ENCODE measurements around the gene HOXA4.

The HOXA4 gene

DNA sequence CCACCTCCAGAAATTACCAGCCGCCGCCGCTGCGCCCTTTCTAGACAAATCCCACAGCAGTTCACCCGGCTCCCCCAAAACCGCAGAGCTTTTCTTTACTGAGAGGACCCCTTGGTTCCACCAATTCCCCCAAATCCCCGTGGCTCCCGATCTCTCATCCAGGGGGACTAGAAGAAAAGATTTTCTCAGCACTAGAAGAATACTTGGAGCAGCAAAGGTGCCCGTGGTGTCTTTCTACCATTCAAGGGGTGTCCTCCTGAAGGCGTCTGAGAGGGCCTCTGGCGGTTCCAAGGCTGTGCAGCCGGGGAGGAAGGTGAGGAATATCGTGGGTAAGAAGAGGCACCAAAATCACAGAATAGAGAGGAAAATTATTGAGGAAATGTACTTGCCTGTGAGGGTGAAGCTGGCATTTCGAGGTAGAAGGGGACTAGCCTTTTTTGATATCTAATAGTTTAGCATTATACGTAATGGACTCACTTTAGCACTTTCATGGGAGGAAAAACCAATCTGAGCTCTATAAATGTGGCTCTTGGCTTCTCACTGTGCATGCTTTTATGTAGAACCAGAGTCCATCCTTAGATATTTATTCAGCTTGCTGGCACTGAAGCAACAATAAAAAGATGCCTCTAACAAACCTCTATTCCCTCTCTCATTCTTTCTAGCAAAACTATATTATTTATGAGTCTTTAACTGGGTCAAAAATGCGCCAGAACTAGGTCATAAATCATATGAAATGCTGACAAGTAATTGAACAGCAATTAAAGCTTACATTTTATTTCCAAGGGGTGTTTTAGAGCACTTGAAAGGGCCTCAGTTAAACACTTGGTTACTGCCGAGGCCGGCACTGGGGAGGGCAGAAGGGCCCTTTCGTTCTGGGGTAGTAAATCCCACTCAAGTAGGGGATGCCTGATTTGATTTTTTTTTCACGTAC is 14.3 kb downstream of the HOXA4 start:
- no peaks in the 10 kb centered on the region for H3K79me2 ChIP-seq (ENCODE audit: control insufficient read depth, low read length)
- no peaks in the 10 kb centered on the region for H4K20me1 ChIP-seq (ENCODE audit: control insufficient read depth, insufficient read depth, low read depth, low read length)
- no peak overlapping the region for H3K4me3 ChIP-seq (ENCODE audit: low read length)
- no peaks in the 10 kb centered on the region for H3F3A ChIP-seq (ENCODE audit: control insufficient read depth, insufficient read depth)
- TF ChIP-seq CTCF (IDR thresholded peaks at IDR 0.05; ENCODE audit: low read depth, low read length, poor library complexity, severe bottlenecking): no peak
- no peak for TF ChIP-seq EZH2phosphoT487 (IDR thresholded peaks at IDR 0.05; ENCODE audit: borderline replicate concordance, low read length)
- H3K27me3 ChIP-seq (ENCODE audit: control insufficient read depth, low read length): no peaks in the 10 kb centered on the region
- H3K4me2 ChIP-seq (ENCODE audit: low read length): no peak overlapping the region
- H3K9me2 ChIP-seq (replicated peaks; ENCODE audit: control insufficient read depth, low read length): no peaks in the 10 kb centered on the region
- no peak overlapping the region for H3K27ac ChIP-seq (ENCODE audit: low read depth, low read length)
- no peaks in the 10 kb centered on the region for H3K36me3 ChIP-seq (ENCODE audit: control insufficient read depth, low read length)
- no peaks in the 10 kb centered on the region for H3K9me3 ChIP-seq (ENCODE audit: control insufficient read depth, insufficient read depth, low read length)
- no peaks in the 10 kb centered on the region for H3K4me1 ChIP-seq (ENCODE audit: control insufficient read depth, low read length)

- Histone ChIP-seq H3K9me3 (ENCODE audit: control insufficient read depth, insufficient read depth, low read length) (no peaks in the 10 kb centered on the region), H3K9me2 (replicated peaks; ENCODE audit: control insufficient read depth, low read length) (no peaks in the 10 kb centered on the region), H4K20me1 (ENCODE audit: control insufficient read depth, insufficient read depth, low read depth, low read length) (no peaks in the 10 kb centered on the region), H3K27me3 (ENCODE audit: control insufficient read depth, low read length) (no peaks in the 10 kb centered on the region), H3K27ac (ENCODE audit: low read depth, low read length) (no peak overlapping the region), H3F3A (ENCODE audit: control insufficient read depth, insufficient read depth) (no peaks in the 10 kb centered on the region), H3K36me3 (ENCODE audit: control insufficient read depth, low read length) (no peaks in the 10 kb centered on the region), H3K4me1 (ENCODE audit: control insufficient read depth, low read length) (no peaks in the 10 kb centered on the region), H3K79me2 (ENCODE audit: control insufficient read depth, low read length) (no peaks in the 10 kb centered on the region), H3K4me3 (ENCODE audit: low read length) (no peak overlapping the region), H3K4me2 (ENCODE audit: low read length) (no peak overlapping the region)
- TF ChIP-seq CTCF (IDR thresholded peaks at IDR 0.05; ENCODE audit: low read depth, low read length, poor library complexity, severe bottlenecking) (no peak), EZH2phosphoT487 (IDR thresholded peaks at IDR 0.05; ENCODE audit: borderline replicate concordance, low read length) (no peak)
Observed at GRCh38 chr7:27115221-27116026, 15.1 kb downstream of the HOXA4 start.

GRCh38 chr7:27114881-27115220 is 15.7 kb downstream of the HOXA4 start:
- Histone ChIP-seq H3K4me2 (ENCODE audit: low read length) (no peak overlapping the region), H3F3A (ENCODE audit: control insufficient read depth, insufficient read depth) (no peaks in the 10 kb centered on the region), H3K4me3 (ENCODE audit: low read length) (no peak overlapping the region)

More at GRCh38 chr7:27114881-27115220, 15.7 kb downstream of the HOXA4 start:
- Histone ChIP-seq H4K20me1 (ENCODE audit: control insufficient read depth, insufficient read depth, low read depth, low read length) (no peaks in the 10 kb centered on the region), H3K9me2 (replicated peaks; ENCODE audit: control insufficient read depth, low read length) (no peaks in the 10 kb centered on the region), H3K79me2 (ENCODE audit: control insufficient read depth, low read length) (no peaks in the 10 kb centered on the region), H3K36me3 (ENCODE audit: control insufficient read depth, low read length) (no peaks in the 10 kb centered on the region), H3K9me3 (ENCODE audit: control insufficient read depth, insufficient read depth, low read length) (no peaks in the 10 kb centered on the region), H3K4me1 (ENCODE audit: control insufficient read depth, low read length) (no peaks in the 10 kb centered on the region), H3K27ac (ENCODE audit: low read depth, low read length) (no peak overlapping the region), H3K27me3 (ENCODE audit: control insufficient read depth, low read length) (no peaks in the 10 kb centered on the region)
- TF ChIP-seq CTCF (IDR thresholded peaks at IDR 0.05; ENCODE audit: low read depth, low read length, poor library complexity, severe bottlenecking) (no peak), EZH2phosphoT487 (IDR thresholded peaks at IDR 0.05; ENCODE audit: borderline replicate concordance, low read length) (no peak)

Data from DOHH2 (cell line).